LNCaP clone FGC (cell line): Measurements from ENCODE around the gene RNF112.
A peak's percentile ranks its signal among the peaks of the same experiment; 100 is the strongest.

Source experiments
- DNase-seq: peaks from one replicate; pipeline ENCODE4 v3.0.0-alpha.2; 2011; ENCODE audit warnings: low read depth
- H3K4me3 ChIP-seq: 2 replicates; pipeline ENCODE4 v1.5.1; 2011; ENCODE audit warnings: mild to moderate bottlenecking, low read depth, low read length, control low read depth
- CTCF ChIP-seq: IDR thresholded peaks from 2 replicates; pipeline ENCODE4 v1.5.1; 2012; ENCODE audit warnings: mild to moderate bottlenecking; ENCODE audit not compliant: control insufficient read depth, insufficient read depth; ENCODE audit errors: extremely low read depth

Gene RNF112

GRCh38 chr17:19388791-19389785 lies 21.9 kb upstream of the RNF112 start:
- TF ChIP-seq CTCF, result no peak
- DNase-seq, result peak; percentile 14
- H3K4me3 ChIP-seq, result no peak overlapping the region

GRCh38 chr17:19390951-19391350 lies 20.1 kb upstream of the RNF112 start:
- DNase-seq, result no peak
- TF ChIP-seq CTCF, result no peak

GRCh38 chr17:19391432-19391831 lies 19.6 kb upstream of the RNF112 start:
- no peak for DNase-seq
- H3K4me3 ChIP-seq, result no peak overlapping the region
- TF ChIP-seq CTCF, result no peak

More at GRCh38 chr17:19390951-19391350, 20.1 kb upstream of the RNF112 start:
- H3K4me3 ChIP-seq, result no peak overlapping the region

GRCh38 chr17:19392303-19392702 lies 18.7 kb upstream of the RNF112 start:
- H3K4me3 ChIP-seq, result no peak overlapping the region

GRCh38 chr17:19397556-19398041 lies 13.4 kb upstream of the RNF112 start:
- TF ChIP-seq CTCF, result no peak
- H3K4me3 ChIP-seq, result no peak overlapping the region
- no peak for DNase-seq

More at GRCh38 chr17:19392303-19392702, 18.7 kb upstream of the RNF112 start:
- TF ChIP-seq CTCF, result no peak
- no peak for DNase-seq

- no peak for TF ChIP-seq CTCF
- H3K4me3 ChIP-seq, result no peak overlapping the region
- DNase-seq, result no peak
These were observed 12.5 kb upstream of the RNF112 start for GRCh38 chr17:19398301-19399181.
